GM04503 (cell line): ENCODE data around the gene MRC2.
A peak's percentile ranks its signal among the peaks of the same experiment; 100 is the strongest.
"Not testable (repeated sequence)": the region's sequence is repeated elsewhere in the genome, so short reads cannot be mapped to it uniquely, and the experiment has no call there.

Experiments used
- DNase-seq: peaks from one replicate; pipeline ENCODE4 v3.0.0-alpha.2; 2012; ENCODE audit warnings: low read depth

MRC2 gene, protein sequence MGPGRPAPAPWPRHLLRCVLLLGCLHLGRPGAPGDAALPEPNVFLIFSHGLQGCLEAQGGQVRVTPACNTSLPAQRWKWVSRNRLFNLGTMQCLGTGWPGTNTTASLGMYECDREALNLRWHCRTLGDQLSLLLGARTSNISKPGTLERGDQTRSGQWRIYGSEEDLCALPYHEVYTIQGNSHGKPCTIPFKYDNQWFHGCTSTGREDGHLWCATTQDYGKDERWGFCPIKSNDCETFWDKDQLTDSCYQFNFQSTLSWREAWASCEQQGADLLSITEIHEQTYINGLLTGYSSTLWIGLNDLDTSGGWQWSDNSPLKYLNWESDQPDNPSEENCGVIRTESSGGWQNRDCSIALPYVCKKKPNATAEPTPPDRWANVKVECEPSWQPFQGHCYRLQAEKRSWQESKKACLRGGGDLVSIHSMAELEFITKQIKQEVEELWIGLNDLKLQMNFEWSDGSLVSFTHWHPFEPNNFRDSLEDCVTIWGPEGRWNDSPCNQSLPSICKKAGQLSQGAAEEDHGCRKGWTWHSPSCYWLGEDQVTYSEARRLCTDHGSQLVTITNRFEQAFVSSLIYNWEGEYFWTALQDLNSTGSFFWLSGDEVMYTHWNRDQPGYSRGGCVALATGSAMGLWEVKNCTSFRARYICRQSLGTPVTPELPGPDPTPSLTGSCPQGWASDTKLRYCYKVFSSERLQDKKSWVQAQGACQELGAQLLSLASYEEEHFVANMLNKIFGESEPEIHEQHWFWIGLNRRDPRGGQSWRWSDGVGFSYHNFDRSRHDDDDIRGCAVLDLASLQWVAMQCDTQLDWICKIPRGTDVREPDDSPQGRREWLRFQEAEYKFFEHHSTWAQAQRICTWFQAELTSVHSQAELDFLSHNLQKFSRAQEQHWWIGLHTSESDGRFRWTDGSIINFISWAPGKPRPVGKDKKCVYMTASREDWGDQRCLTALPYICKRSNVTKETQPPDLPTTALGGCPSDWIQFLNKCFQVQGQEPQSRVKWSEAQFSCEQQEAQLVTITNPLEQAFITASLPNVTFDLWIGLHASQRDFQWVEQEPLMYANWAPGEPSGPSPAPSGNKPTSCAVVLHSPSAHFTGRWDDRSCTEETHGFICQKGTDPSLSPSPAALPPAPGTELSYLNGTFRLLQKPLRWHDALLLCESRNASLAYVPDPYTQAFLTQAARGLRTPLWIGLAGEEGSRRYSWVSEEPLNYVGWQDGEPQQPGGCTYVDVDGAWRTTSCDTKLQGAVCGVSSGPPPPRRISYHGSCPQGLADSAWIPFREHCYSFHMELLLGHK (N-terminal part only)

DNA sequence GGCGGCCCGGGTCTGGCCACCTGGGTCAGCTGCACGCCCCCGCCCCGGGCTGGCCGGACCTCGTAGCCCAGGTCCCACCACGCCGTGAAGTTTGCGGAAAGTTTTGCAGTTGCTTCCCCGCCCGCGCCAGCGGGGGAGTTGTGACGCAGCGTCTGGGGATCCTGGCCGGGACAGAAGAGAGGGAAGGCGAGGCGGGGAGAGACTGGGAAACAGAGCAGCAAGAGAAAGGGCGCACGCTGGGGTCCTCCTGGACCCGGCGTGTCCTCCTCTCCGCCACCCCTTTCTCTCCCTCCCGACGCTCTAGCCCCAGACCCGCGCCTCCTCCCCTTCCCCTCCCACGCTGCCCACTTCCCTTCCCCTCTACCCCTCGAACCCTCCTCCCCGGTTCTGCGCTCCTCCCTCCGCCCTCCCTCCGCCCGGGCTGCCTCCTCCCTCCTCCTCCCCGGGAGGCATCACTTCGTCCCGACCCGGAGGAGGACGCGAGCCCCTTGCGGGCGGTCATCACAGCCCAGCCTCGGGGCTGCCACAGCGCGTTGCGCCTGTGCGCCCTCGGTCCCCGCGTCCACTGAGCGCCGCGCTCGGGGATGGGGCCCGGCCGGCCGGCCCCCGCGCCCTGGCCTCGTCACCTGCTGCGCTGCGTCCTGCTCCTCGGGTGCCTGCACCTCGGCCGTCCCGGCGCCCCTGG lies at the start of gene MRC2:
MRC2 (plus strand) TSS at position 452 of the 685 bp plus-strand sequence; CDS start at position 585, 133 bp downstream.
- DNase-seq: no peak

DNA sequence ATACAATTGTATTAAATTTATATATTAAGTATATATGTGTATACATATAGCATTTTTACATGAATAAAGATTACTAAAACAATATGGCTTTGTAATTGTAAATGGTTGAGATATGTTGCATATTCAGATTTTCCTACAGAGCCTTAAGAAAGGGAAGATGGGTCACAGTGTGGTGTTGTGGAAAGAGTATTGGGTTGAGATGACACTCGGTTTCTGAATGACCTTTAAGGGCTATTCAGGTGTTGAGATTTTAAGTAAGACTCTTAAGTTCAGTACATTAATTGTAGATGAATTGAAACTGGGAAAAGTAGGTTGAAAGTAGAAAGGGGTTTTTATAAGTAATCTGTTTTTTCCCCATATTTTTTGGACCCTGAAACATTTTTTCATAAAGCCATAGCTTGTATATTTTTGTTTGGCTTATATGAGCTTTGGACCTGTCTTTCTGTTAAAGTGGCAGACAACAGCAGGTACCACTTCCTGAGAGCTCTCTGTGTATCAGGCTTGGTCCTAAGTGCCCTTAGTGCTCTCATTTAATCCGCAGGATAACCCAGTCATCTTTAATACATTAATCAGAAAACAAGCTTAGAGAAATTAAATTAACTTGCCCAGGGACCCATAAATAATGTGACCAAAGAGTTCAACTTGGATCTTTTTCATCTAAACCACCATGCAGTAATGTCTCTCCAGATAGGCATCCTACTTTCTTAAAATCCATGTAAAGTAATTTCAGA lies 48.5 kb upstream of the MRC2 start:
- no peak for DNase-seq

DNA sequence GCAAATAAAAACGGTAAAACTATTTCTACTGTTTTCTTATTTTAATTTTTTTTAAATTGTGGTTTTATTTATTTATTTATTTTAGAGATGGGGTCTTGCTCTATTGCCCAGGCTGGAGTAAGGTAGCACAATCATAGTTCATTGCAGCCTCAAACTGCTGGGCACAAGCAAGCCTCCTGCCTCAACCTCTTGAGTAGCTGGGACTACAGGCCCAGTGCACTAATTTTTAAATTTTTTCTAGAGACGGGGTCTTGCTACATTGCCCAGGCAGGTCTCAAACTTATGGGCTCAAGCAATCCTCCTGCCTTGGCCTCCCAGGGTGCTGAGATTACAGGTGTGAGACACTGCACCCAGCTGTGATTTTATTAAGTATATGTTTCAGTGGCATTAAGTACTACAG lies 46.5 kb upstream of the MRC2 start:
- DNase-seq: no peak

DNA sequence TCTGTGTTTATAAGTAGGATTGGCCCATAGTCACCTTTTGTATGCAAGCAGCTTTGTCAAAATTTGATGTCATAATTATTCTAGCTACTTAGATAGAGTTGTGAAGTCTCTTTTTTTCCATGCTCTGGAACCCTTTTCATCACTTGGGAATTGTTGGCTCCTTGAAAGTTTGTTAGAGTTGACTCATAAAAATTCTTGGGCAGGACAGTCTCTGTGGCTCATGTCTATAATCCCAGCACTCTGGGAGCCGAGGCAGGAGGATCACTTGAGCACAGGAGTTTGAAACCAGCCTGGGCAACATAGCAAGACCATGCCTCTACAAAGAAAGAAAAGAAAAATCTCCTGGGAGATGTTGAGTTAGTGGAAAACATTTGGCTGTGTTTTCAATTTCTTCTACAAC lies 45.7 kb upstream of the MRC2 start:
- DNase-seq: peak; percentile 18

DNA sequence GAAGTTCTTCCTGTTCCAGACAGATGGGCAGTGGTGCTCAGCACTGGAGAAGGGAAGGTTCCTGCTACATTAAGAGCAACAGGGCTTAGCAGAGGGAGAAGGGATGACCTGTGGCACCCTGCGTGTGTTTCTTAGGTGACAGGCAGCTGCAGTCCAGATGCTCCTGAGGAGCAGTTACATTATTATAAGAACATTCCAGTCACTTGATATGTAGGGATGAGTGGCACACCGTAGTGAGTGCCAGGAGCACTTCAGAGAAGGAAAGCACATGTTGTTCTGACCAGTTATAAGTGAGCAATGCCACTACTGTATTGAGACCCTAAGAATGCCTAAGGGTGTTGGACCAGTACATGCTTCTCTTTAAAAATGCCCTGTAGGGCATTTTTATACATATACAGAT lies 39.9 kb upstream of the MRC2 start:
- DNase-seq: no peak

DNA sequence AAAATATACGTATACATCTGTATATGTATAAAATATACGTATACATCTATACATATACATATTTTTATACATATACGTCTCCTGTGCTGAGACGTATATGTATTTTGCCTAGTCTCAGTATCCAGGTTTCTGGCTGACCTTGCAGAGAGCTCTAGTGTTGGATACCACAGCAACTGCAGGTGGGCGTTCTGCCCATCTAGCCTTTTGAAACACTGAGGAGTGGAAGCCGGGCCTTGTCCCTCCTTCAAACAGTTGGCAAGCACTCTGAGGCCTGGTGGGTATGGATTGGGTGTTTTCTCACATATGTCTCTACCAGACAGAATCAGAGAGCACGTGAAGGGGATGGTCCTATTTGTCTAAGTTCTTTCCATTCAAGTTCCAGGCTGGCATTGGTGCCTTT lies 39.4 kb upstream of the MRC2 start:
- no peak for DNase-seq

DNA sequence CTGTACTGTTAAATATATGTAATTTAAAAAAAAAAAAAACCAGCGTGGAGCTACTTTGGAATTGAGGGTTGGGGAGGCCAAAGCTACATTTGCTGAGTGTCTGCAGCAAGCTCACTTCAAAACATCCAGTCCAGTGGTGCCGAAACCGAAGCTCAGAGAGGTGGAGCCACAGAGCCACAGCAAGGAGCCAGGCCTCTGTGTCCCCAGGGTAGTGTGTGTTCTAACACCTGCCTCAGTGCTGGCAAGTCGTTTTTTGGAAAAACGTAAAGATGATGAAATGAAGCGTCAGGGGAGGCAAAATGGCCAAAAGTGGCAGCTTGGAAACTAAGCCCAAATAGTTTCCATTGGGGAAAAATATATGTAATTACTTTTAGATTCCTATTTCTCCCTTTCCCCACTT lies 36.1 kb upstream of the MRC2 start:
- no peak for DNase-seq

DNA sequence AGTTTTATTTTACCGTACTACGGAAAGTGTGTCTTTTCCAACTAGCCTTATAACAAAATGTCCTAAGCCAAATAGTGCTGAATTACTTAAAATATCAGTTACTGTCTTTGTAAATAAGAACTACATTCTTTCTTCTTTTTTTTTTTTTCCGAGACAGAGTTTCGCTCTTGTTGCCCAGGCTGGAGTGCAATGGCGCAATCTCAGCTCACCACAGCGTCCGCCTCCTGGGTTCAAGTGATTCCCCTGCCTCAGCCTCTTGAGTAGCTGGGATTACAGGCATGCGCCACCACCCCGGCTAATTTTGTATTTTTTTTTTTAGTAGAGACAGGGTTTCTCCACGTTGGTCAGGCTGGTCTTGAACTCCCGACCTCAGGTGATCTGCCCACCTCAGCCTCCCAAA lies 35.6 kb upstream of the MRC2 start:
- not testable (repeated sequence) for DNase-seq

DNA sequence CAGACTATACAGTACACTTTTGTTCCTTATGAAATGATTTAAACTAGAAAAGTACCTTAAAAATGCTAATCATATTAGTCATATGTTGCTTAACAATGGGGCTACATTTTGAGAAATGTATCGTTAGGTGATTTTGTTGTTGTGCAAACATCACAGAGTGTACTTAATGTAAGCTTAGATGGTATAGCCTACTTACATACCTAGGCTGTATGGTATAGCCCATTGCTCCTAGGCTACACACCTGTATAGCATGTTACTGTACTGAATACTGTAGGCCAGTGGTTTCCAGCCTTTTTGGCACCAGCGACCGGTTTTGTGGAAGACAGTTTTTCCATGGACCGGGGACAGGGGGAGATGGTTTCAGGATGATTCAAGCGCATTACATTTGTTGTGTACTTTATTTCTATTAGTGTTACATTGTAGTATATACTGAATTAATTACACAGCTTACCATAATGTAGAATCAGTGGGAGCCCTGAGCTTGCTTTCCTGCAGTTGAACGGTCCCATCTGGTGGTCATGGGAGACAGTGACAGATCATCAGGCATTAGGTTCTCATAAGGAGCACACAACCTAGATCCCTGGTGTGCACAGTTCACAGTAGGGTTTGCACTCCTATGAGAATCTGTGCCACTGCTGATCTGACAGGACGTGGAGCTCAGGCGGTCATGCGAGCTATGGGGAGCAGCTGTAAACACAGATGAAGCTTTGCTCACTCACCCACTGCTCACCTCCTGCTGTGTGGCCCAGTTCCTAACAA lies 35.0 kb upstream of the MRC2 start:
- no peak for DNase-seq

DNA sequence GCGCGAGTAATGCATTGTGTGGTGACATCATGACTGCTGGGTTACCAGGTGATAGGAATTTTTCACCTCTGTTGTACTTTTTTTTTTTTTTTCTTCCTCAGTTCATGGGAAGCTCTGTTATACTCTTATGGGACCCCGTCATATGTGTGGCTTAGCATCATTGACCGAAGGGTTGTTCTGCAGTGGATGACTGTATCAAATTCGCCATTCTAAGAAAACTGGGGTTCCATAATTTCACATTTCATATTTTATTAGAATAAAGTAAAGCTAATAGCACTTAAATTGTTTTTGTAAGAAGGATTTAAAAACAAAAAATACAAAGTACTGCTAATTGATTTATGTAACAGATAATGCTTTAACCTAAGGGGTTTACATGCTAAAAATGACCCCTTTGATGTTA lies 32.0 kb upstream of the MRC2 start:
- DNase-seq: no peak

DNA sequence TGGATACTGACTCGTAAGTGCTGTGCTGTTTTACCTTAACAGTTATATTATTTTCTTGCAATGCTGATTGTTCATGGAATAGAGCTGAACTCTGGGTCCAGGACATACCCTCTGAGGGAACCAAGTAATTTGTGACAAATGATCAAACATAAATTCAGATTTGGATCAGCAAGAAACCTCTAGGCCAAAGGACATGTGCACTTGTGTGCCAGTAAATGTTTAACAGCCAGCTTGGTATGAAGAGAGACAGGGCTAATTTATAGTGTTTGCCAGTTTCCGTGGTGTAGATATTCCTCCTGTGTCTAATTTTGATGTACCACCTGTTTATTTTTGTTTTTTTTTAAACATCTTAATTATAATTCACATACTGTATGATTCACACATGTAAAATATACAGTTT lies 30.8 kb upstream of the MRC2 start:
- DNase-seq: no peak

DNA sequence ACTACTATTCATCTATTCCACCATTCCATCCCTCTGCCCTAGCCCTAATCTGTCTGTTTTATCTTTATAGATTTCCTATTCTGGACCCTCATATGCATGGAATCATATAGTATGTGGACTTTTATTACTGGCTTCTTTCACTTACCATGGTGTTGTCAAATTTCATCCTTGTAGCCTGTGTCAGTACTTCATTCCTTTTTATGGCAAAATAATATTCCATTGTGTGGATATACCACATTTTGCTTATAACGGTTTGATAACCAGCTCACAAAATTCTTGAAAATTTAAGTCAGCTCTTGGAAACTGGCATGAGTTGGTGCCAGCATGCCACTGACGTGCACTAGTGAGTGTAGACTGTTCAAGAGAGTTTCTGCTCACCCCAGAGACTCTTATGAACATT lies 30.3 kb upstream of the MRC2 start:
- no peak for DNase-seq

DNA sequence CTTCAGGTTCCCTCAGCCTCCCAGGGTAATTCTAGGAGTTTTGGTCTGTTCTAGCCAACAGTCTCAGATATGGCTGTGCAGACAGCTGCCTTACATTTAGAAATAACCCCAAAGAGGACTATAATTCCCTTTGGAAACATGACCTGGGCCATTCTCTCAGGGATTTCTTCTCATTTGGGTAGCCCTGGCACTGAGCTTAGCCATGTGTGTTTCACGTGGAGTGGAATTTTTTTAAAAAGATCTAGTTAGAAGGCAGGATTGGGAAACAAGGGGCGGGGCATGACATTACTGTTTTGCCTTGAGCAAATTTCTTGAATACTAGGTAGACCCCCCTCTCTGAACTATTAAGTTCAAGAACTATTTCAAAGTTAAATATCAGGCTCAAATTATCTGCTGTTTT lies 29.6 kb upstream of the MRC2 start:
- no peak for DNase-seq

DNA sequence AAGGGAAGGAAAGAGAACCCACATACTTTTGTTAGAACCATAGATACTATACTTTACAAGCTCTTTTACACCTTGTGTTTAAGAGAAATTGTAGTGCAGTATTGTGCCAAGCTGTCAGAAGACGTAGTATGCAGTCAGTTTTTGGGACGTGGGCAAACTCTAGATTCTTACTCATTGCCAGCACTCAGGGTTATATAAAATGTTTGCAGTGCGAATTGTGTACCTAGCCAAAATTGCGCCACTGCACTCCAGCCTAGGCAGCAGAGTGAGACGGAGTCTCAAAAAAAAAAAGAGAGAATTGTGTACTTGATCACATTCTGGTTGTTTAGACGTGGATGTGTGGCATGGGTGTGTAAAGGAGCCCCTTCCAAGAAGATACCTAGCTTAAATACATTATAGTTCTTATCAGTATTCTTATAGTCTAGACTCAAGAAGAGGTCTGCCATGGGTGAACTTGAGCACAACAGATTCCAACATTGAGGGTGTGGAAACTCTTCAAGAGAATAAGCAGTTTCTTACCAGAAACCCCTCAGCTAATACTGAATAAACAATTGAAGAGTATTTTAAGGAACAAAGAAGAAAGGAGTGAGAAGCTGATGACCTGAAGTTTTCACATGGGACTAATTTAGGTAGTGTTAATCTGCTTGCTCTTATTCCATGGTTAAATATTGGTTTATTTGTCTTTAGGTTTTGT lies 27.4 kb upstream of the MRC2 start:
- no peak for DNase-seq

DNA sequence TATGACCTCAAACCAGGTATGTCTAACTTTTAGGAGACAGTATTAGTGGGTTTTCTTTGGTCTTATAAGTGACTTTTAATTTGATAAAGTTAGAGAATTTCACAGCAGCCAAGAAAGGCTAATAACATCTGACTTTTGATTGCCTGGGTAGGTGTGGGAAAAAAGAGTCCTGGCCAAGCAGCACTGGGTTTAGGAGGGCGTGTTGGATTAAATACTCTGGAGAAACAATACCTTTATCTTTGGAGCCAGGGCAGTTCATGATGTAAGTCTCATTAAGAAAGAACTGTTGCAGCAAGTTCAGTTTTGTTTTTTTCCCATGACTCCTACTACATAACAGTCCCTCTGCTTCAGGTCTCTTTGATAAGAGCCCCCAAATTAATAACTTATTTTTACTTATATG lies 26.7 kb upstream of the MRC2 start:
- DNase-seq: no peak

DNA sequence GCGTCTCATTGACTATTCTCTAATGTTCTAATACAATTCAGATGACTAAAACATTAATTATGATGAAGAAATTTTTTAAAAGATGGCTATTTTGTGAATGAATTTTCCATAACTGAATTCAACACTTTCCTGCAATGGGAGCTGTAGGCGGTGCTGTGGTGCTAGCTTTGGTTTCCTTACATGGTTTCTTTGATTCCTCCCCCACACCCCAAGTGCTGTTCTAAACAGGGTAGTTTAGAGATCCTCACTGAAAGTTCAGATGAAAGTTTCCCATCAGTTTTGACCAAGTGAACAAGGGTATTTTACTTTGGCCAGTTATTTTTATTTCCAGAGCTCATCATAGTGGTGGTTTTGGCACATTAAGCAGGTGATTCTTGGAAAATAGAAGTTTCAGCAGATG lies 26.0 kb upstream of the MRC2 start:
- DNase-seq: no peak

DNA sequence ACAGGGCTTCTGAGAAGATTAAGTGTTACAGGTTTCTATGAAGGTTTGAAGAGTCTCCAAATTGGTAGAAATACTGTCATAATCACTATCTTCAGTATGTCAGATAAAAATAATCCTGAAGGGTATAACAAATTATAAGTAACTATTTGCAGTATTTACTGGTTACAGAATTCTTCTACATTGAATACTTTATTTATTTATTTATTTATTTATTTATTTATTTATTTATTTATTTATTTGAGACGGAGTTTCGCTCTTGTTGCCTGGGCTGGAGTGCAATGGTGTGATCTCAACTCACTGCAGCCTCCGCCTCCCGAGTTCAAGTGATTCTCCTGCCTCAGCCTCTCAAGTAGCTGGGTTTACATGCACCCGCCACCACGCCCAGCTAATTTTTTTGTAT lies 23.7 kb upstream of the MRC2 start:
- DNase-seq: not testable (repeated sequence)

DNA sequence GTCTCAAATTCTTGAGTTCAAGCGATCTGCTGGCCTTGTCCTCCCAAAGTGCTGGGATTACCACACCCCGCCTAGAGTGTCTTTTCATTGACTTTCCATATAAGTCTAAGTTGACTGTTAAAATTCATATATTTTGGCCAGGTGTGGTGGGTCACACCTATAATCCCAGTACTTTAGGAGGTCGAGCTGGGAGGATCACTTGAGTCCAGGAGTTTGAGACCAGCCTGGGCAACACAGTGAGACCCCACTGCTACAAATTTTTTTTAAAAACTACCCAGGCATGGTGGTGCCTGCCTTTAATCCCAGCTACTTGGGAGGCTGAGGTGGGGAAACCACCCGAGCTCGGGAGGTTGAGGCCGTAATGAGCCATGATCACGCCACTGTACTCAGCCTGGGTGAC lies 21.9 kb upstream of the MRC2 start:
- no peak for DNase-seq

DNA sequence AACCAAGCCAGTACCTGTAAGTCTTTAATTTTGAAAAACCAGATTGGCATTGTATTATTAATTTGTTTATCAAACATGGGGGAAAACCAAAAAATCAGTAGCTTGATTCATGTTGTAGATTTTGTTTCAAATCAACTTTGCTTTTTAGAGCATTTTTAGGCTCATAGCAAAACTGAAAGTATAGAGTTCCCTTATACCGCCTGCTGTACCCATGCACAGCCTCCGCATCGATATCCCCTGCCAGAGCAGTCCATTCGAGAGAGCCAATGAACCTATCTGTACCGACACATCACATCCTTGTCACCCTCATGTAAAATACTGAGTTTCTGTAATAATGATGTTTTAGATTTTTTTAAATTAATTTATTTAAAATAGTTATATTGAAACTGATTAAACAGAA lies 16.2 kb upstream of the MRC2 start:
- DNase-seq: no peak

DNA sequence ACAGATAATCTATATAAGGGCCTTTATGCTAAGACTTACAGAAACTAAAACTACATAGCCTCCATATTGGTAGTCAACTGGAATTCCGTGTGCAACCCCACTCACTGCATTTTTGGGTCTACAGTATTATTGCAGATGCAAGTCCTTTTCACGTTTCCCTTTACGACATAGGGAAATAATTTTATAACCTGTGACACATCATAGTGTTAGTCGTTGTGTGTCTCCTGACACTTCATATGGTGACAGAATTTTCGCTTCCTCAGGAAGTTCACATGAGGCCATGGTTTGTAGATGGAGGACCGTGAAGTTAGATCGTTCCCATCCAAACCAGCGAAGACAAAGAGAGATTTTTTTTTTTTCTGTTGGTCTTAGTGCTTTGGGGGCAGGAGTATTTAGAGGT lies 15.7 kb upstream of the MRC2 start:
- DNase-seq: no peak
